K562 (cell line): ENCODE results near the gene MARK2.

Experiments
- CTCF ChIP-seq, 3 experiments: IDR thresholded peaks in 2 of 3; conservative IDR thresholded peaks in 1 of 3; 2 replicates each; pipeline ENCODE4 v1.5.1; 2011 to 2012; ENCODE audit warnings: low read length in 3 of 3, mild to moderate bottlenecking in 3 of 3, control low read depth in 2 of 3, improper control_type of control experiment in 1 of 3, inconsistent platforms in 1 of 3, low read depth in 1 of 3, mixed read lengths in 1 of 3, moderate library complexity in 1 of 3; ENCODE audit not compliant: insufficient read depth in 2 of 3
- POLR2A ChIP-seq: fragments of 450-650 bp; conservative IDR thresholded peaks from 2 replicates; pipeline ENCODE4 v1.6.1; 2016
- TCF7 ChIP-seq: sonication (generic); IDR thresholded peaks from 2 replicates; pipeline ENCODE4 v1.6.1; 2016; ENCODE audit warnings: antibody characterized with exemption, borderline replicate concordance
- ZBTB49 ChIP-seq: sonication (generic); formaldehyde crosslinking; IDR thresholded peaks from 2 replicates; pipeline ENCODE4 v1.8.0; 2022; ENCODE audit warnings: missing genetic modification reagents, mild to moderate bottlenecking, borderline replicate concordance
- TF ChIP-seq, protein P1 (sequence below): fragments of 450-650 bp; IDR thresholded peaks from 2 replicates; pipeline ENCODE4 v1.7.0; 2016; ENCODE audit warnings: borderline replicate concordance

DNA sequence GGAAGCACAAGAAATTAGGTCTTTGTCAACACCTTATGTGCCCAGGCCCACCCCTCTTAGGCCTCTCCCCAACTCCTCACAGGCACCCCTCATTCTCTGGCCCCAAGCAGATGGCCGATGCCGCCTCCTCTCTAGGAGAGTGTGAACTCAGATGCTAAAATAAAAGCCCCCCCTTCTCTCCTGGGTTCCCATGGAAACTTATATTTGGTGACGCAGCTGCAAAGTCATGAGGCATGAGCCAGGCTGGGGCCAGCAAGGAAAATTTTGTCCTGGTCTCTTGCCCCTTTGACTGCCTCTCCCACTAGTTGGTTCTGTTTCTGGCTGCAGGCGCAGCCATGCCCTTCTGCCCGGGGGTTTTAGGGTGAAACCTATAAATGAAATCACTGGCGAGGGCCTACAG, 66.3 kb downstream of the MARK2 start:
- no peak for TF ChIP-seq POLR2A
- TF ChIP-seq ZBTB49 (CRISPR knock-in tag) = no peak
- TF ChIP-seq TCF7 = no peak
- TF ChIP-seq, protein P1, sequence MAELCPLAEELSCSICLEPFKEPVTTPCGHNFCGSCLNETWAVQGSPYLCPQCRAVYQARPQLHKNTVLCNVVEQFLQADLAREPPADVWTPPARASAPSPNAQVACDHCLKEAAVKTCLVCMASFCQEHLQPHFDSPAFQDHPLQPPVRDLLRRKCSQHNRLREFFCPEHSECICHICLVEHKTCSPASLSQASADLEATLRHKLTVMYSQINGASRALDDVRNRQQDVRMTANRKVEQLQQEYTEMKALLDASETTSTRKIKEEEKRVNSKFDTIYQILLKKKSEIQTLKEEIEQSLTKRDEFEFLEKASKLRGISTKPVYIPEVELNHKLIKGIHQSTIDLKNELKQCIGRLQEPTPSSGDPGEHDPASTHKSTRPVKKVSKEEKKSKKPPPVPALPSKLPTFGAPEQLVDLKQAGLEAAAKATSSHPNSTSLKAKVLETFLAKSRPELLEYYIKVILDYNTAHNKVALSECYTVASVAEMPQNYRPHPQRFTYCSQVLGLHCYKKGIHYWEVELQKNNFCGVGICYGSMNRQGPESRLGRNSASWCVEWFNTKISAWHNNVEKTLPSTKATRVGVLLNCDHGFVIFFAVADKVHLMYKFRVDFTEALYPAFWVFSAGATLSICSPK = no peak
- no peak for TF ChIP-seq CTCF (IDR thresholded peaks at IDR 0.05 in 2 of 3, conservative IDR thresholded peaks at IDR 0.05 in 1 of 3; ENCODE audit: insufficient read depth in 2 of 3, low read depth in 1 of 3, low read length in 3 of 3)
